ENCODE measurements around the gene SH3D19.

DNA sequence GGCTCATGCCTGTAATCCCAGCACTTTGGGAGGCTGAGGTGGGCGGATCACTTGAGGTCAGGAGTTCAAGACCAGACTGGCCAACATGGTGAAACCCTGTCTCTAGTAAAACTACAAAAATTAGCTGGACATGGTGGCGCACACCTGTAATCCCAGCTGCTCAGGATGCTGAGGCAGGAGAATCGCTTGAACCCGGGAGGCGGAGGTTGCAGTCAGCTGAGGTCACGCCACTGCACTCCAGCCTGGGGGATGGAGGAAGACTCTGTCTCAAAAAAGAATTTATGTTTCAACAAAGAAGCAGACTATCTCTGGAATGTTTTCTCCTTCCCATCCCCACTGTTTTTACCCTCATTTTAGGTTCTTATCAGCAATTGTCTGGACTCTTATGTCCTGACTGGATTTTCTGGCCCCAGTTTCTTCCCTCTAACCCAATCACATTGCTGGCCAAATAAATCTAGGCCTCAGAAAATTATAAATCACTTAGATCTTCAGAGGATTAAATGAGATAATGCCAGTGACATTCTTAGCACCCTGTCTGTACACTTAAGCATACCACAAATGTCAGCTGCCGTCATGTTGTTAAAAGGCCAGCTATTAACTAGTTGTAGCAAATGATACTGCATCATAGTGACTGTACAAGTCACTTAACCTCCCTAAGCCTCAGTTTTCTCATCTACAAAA, 93.3 kb downstream of the SH3D19 start:
- TF ChIP-seq EZH2 (IDR thresholded peaks at IDR 0.05; ENCODE audit: low read depth): no peak
- TF ChIP-seq, protein P1, sequence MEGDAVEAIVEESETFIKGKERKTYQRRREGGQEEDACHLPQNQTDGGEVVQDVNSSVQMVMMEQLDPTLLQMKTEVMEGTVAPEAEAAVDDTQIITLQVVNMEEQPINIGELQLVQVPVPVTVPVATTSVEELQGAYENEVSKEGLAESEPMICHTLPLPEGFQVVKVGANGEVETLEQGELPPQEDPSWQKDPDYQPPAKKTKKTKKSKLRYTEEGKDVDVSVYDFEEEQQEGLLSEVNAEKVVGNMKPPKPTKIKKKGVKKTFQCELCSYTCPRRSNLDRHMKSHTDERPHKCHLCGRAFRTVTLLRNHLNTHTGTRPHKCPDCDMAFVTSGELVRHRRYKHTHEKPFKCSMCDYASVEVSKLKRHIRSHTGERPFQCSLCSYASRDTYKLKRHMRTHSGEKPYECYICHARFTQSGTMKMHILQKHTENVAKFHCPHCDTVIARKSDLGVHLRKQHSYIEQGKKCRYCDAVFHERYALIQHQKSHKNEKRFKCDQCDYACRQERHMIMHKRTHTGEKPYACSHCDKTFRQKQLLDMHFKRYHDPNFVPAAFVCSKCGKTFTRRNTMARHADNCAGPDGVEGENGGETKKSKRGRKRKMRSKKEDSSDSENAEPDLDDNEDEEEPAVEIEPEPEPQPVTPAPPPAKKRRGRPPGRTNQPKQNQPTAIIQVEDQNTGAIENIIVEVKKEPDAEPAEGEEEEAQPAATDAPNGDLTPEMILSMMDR (conservative IDR thresholded peaks at IDR 0.05): no peak

Measured in PC-9 (cell line).